Measurements from ENCODE around the gene USF1. TPM values are rescaled to one million over a fixed set of nuclear protein-coding genes. Genes with fewer than 3 reads are reported as not detected.
"Not testable (repeated sequence)": the region's sequence is repeated elsewhere in the genome, so short reads cannot be mapped to it uniquely, and the experiment has no call there.

The USF1 gene
- total and polyA plus RNA-seq, 8 donors, result 7.2 to 566 (median 60.5) TPM

GRCh38 chr1:161021165-161021969, 24.4 kb downstream of the USF1 start:
- no peaks in the 10 kb centered on the region for H3K36me3 ChIP-seq
- H3K27ac ChIP-seq, result peak overlapping the region; percentile 87 to 94 (median 91)
- peaks cover 28 to 49% (median 40%) of the 10 kb centered on the region in 4 donors for H3K4me1 ChIP-seq
- intact Hi-C loops (cut with DNase I; ENCODE audit: low total_unique reads), result no loop called here
- TF ChIP-seq EP300 (IDR thresholded peaks at IDR 0.05), result no peak
- TF ChIP-seq POLR2A (IDR thresholded peaks at IDR 0.05), result peak in 2 of 4 donors; percentile 85 to 89
- peak; percentile 1 to 95 (median 94) for TF ChIP-seq POLR2AphosphoS5 (IDR thresholded peaks at IDR 0.05)
- H3K9me3 ChIP-seq, result no peaks in the 10 kb centered on the region
- WGBS, 5 donors, result 7 to 21% (median 11%) methylated on average over 21 to 34 of the region's 34 CpGs
- peaks cover 0 to 7% (median 0%) of the 10 kb centered on the region in 3 donors for H3K27me3 ChIP-seq
- DNase-seq, result peak; percentile 98
- H3K4me3 ChIP-seq, result peak overlapping the region; percentile 62 to 73 (median 66)

GRCh38 chr1:161020509-161021164, 25.1 kb downstream of the USF1 start, which contains the start of gene F11R:
Gene F11R (minus strand): TSS chr1:161021152. CDS start chr1:161021073, 79 bp downstream.
- H3K27me3 ChIP-seq, result peaks cover 0 to 7% (median 0%) of the 10 kb centered on the region in 3 donors
- H3K36me3 ChIP-seq, result no peaks in the 10 kb centered on the region
- peak within 1 kb of the TSS; percentile 87 to 94 (median 91) for H3K27ac ChIP-seq
- H3K4me1 ChIP-seq, result peaks cover 33 to 57% (median 43%) of the 10 kb centered on the region in 4 donors
- 0 to 2% (median 1%) methylated on average over 27 to 36 of the region's 36 CpGs for WGBS, 5 donors
- intact Hi-C loops (cut with DNase I; ENCODE audit: low total_unique reads), result no loop called here
- DNase-seq, result peak; percentile 60 to 88
- no peaks in the 10 kb centered on the region for H3K9me3 ChIP-seq
- TF ChIP-seq, protein P1, sequence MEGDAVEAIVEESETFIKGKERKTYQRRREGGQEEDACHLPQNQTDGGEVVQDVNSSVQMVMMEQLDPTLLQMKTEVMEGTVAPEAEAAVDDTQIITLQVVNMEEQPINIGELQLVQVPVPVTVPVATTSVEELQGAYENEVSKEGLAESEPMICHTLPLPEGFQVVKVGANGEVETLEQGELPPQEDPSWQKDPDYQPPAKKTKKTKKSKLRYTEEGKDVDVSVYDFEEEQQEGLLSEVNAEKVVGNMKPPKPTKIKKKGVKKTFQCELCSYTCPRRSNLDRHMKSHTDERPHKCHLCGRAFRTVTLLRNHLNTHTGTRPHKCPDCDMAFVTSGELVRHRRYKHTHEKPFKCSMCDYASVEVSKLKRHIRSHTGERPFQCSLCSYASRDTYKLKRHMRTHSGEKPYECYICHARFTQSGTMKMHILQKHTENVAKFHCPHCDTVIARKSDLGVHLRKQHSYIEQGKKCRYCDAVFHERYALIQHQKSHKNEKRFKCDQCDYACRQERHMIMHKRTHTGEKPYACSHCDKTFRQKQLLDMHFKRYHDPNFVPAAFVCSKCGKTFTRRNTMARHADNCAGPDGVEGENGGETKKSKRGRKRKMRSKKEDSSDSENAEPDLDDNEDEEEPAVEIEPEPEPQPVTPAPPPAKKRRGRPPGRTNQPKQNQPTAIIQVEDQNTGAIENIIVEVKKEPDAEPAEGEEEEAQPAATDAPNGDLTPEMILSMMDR (IDR thresholded peaks at IDR 0.05), result peak in 3 of 7 experiments; percentile 7 to 48 (median 30)
- TF ChIP-seq EP300 (IDR thresholded peaks at IDR 0.05) (no peak), POLR2A (IDR thresholded peaks at IDR 0.05) (peak in 1 of 4 donors; percentile 64), POLR2AphosphoS5 (IDR thresholded peaks at IDR 0.05) (peak in 1 of 3 donors; percentile 71)
- peak within 1 kb of the TSS; percentile 62 to 73 (median 66) for H3K4me3 ChIP-seq

DNA sequence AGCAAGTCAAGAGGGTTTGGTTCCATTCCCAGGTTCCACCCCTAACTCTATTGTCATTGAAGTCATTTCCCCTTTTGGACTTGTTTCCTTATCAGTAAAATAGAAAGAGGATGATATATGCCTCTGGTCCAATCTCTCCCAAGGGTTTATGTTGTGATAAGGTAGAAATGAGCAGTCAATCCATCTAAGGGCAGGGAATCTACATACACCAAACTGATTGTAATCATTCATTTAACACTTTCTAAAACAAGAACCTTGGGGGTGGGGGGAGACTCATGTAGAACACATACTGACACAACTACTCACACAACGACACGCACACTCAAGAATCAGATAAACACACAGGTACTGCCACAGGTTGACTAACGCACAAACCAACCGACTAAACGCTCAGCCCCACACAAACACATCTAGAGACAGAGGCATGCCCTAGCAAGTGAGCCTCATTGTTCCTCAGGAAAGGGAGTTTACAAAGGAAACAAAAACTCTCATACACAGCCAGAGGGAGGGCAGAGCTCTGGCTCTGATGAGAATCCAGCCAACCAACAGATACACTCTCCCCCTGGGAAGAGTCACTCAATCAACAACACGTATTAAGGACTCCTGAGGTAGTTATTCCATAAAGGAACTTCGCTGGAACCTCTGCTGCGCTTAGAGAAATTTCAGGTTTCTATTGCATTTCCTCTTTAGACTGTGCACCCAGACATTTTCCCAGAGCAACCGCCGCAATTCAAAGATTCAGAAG, 25.9 kb downstream of the USF1 start:
- peaks cover 0 to 7% (median 0%) of the 10 kb centered on the region in 3 donors for H3K27me3 ChIP-seq
- no peaks in the 10 kb centered on the region for H3K36me3 ChIP-seq
- intact Hi-C loops (cut with DNase I; ENCODE audit: low total_unique reads), result no loop called here
- 8 to 20% (median 11%) methylated on average over 10 of the region's 10 CpGs for WGBS, 5 donors
- H3K4me1 ChIP-seq, result peaks cover 33 to 64% (median 46%) of the 10 kb centered on the region in 4 donors
- no peaks in the 10 kb centered on the region for H3K9me3 ChIP-seq
- peak overlapping the region; percentile 62 to 73 (median 66) for H3K4me3 ChIP-seq
- peak in 1 of 2 donors; percentile 67 for DNase-seq
- TF ChIP-seq POLR2AphosphoS5 (IDR thresholded peaks at IDR 0.05) (peak in 2 of 3 donors; percentile 21 to 52), POLR2A (IDR thresholded peaks at IDR 0.05) (no peak)
- peak overlapping the region; percentile 87 to 93 (median 90) for H3K27ac ChIP-seq

DNA sequence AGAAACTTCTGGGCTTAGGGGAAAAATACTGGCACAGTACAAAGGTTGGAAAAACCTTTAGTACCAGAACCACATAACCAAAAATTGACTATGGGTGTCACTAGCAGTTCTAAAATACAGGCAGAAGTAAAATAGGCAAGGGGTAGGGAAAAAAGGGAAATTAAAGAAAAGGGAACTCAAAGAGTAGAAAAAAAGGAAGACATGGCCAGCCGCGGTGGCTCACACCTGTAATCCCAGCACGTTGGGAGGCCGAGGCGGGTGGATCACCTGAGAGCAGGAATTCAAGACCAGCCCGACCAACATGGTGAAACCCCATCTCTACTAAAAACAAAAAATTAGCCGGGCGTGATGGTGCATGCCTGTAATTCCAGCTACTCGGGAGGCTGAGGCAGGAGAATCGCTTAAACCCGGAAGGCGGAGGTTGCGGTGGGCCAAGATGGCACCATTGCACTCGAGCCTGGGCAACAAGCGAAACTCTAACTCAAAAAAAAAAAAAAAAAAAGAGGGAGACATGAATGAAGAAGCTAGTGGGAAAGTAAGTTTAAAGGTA, 26.6 kb downstream of the USF1 start:
- not testable (repeated sequence) for H3K27me3 ChIP-seq
- peak overlapping the region in 4 of 5 donors; percentile 87 to 93 (median 90) for H3K27ac ChIP-seq
- WGBS, 5 donors, result 79 to 91% (median 86%) methylated on average over 15 of the region's 15 CpGs

GRCh38 chr1:161018631-161018930, 27.2 kb downstream of the USF1 start:
- peaks cover 0 to 7% (median 0%) of the 10 kb centered on the region in 3 donors for H3K27me3 ChIP-seq
- TF ChIP-seq EP300 (IDR thresholded peaks at IDR 0.05), result no peak
- no peak for TF ChIP-seq POLR2A (IDR thresholded peaks at IDR 0.05)
- TF ChIP-seq POLR2AphosphoS5 (IDR thresholded peaks at IDR 0.05), result no peak
- TF ChIP-seq, protein P1 (IDR thresholded peaks at IDR 0.05), result no peak
- H3K4me3 ChIP-seq, result peak overlapping the region in 2 of 4 donors; percentile 64 to 73
- DNase-seq, result no peak
- peaks cover 42 to 77% (median 55%) of the 10 kb centered on the region in 4 donors for H3K4me1 ChIP-seq
- H3K9me3 ChIP-seq, result no peaks in the 10 kb centered on the region
- intact Hi-C loops (cut with DNase I; ENCODE audit: low total_unique reads), result no loop called here
- WGBS, 5 donors, result 78 to 95% (median 91%) methylated on average over 1 of the region's 1 CpG
- peak overlapping the region; percentile 22 to 89 (median 69) for H3K27ac ChIP-seq
- no peaks in the 10 kb centered on the region for H3K36me3 ChIP-seq

More for the DNA sequence above, 26.6 kb downstream of the USF1 start:
- DNase-seq; H3K36me3 ChIP-seq; intact Hi-C loops (cut with DNase I; ENCODE audit: low total_unique reads); H3K9me3 ChIP-seq: not testable (repeated sequence)
- peaks cover 41 to 71% (median 53%) of the 10 kb centered on the region in 4 donors for H3K4me1 ChIP-seq
- H3K4me3 ChIP-seq, result peak overlapping the region; percentile 62 to 73 (median 66)

Measured in stomach (tissue), 9 donors.